Inflammatory macrophage (primary cell): ENCODE measurements around the gene CCDC27.
"Not testable (repeated sequence)": the region's sequence is repeated elsewhere in the genome, so short reads cannot be mapped to it uniquely, and the experiment has no call there.

ENCODE experiments used
- DNase-seq, 2 donors: peaks; one replicate each; pipeline ENCODE4 v3.0.0-alpha.2; 2020 to 2022

The CCDC27 gene

GRCh38 chr1:3796215-3797061 is 44.2 kb downstream of the CCDC27 start, which contains the start of gene LRRC47:
TSS of gene LRRC47 (minus strand) at chr1:3796498. CDS start at chr1:3796476, 22 bp downstream.
- peak; percentile 89 to 93 for DNase-seq

GRCh38 chr1:3799976-3800685 is 47.9 kb downstream of the CCDC27 start:
- DNase-seq: peak in 1 of 2 donors; percentile 10

DNA sequence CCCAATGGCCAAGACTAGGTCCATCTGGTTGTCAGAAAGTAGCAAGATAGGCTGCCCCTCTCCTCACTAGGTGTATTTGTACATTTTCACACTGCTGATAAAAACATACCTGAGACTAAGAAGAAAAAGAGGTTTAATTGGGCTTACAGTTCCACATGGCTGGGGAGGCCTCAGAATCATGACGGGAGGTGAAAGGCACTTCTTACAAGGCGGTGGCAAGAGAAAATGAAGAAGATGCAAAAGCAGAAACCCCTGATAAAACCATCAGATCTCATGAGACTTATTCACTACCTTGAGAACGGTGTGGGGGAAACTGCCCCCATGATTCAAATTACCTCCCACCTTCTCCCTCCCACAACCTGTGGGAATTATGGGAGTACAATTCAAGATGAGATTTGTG is 48.5 kb downstream of the CCDC27 start:
- not testable (repeated sequence) for DNase-seq

- no peak for DNase-seq
Observed at GRCh38 chr1:3803905-3804626, 51.8 kb downstream of the CCDC27 start.

GRCh38 chr1:3804627-3804944 is 52.3 kb downstream of the CCDC27 start:
- DNase-seq: not testable (repeated sequence)

GRCh38 chr1:3805038-3805437 is 52.8 kb downstream of the CCDC27 start:
- DNase-seq: no peak

GRCh38 chr1:3807769-3808168 is 55.5 kb downstream of the CCDC27 start:
- DNase-seq: no peak

- DNase-seq: no peak
Observed at GRCh38 chr1:3809680-3810079, 57.4 kb downstream of the CCDC27 start.

- not testable (repeated sequence) for DNase-seq
Observed at GRCh38 chr1:3810149-3810761, 58.0 kb downstream of the CCDC27 start.

GRCh38 chr1:3811595-3811911 is 59.3 kb downstream of the CCDC27 start:
- no peak for DNase-seq

DNA sequence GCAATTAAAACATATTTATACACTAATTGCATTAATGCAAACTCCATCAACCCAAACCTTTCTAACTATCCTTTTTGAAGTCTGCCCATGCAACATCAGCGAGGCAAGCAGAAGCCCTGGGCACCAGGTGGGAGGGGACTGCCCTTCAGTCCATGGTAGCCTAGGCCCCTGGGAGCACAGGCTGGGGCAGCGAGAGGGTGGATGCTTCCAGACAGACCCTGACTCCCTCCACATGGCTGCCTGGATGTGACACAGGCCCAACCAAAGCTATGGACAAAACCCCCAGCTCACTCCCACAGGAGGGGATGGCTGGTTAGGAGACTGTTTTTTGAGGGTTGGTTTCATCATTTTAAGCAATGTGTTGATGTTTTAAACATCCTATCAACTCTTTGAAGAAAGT is 61.8 kb downstream of the CCDC27 start:
- no peak for DNase-seq

- no peak for DNase-seq
Observed at GRCh38 chr1:3814771-3815561, 62.7 kb downstream of the CCDC27 start.

- DNase-seq: no peak
Observed at GRCh38 chr1:3816331-3817137, 64.3 kb downstream of the CCDC27 start.

DNA sequence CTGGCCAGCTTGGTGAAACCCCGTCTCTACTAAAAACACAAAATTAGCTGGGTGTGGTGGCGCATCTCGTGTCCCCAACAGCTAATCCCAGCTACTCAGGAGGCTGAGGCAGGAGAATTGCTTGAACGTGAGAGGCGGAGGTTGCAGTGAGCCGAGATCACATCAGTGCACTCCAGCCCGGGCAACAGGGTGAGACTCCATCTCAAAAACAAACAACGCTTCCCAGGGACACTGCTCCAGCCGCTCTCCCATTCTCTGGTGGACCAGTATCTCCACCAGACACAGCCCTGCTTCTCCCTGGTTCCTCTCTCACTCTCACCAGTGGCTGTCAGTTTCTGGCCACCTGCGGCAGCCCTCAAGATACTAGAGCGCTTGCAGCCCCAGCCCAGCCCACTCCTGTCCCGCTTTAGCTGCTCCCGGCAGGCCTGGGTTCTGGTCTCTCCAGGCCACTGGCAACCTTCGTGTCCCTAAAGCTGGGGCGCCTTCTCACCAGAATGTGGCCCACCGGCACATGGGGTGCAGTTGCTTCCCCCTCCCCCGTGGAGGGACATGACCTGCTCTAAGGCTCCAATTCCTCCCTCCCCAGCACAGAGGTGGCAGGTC is 65.0 kb downstream of the CCDC27 start:
- DNase-seq: no peak

GRCh38 chr1:3817821-3818597 is 65.8 kb downstream of the CCDC27 start:
- DNase-seq: no peak

DNA sequence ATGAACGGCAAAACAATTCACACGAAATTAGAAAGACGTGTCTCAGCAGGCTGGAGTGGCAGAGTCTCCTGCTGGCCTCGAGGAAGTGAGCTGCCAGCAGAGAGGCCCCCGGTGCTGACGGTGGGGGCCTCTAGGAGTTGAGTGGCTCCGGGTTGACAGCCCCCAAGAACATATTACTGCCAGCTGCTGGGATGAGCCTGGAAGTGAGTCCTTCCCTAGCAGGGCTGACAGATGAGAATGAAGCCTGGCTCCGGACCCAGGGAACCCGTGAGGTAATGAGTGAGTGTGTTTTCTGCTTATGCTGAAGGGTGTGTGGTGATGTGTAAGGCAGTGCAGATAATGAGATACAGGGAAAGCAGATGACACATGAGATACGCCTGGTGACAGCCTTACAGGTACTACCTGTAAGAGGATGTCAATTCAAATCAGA is 67.5 kb downstream of the CCDC27 start:
- no peak for DNase-seq

DNA sequence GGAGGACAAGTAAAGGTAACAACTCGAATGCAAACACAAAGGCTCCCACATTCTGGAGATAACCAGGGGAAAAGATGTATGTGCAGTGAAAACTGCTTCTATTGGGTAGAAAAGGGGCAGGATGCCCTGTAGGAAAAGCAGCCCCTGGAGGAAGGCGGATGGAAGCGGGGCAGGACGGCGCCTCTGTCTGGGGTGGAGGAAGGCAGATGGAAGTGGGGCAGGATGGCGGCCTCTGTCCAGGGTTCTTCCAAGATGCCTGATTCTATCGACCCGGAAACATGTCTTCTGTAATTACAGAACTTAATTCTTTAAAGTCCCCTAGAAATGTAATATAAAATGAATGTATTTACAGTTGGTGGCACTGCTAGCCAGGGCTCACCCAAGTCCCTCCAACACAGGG is 68.1 kb downstream of the CCDC27 start:
- no peak for DNase-seq

DNA sequence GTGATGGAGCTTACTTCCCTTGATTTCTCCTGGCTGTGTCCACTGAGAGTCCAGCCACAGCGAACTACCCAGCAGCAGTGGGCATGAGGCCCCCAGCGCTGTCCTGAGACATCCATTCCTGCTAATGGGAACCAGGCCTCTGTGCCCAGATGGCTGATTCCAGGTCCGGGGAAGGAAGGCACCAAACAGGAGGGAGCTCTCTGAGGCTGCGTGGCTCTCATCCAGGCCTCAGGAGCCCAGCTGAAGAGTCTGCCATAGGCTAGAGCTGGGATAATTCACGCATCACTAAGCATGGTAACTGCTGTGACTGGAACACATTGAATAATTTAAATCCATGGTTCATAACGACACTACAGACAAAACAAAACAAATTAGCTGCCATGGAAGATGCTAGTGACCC is 68.8 kb downstream of the CCDC27 start:
- DNase-seq: no peak
